GM21390 (cell line): ENCODE measurements around the gene VSIG10L2.
A peak's percentile ranks its signal among the peaks of the same experiment; 100 is the strongest.

Experiments used
- ATAC-seq: cut with Tn5 transposase; IDR thresholded peaks from one replicate; pipeline ENCODE4 v1.9.1; 2021; ENCODE audit not compliant: unreplicated experiment

VSIG10L2 gene

DNA sequence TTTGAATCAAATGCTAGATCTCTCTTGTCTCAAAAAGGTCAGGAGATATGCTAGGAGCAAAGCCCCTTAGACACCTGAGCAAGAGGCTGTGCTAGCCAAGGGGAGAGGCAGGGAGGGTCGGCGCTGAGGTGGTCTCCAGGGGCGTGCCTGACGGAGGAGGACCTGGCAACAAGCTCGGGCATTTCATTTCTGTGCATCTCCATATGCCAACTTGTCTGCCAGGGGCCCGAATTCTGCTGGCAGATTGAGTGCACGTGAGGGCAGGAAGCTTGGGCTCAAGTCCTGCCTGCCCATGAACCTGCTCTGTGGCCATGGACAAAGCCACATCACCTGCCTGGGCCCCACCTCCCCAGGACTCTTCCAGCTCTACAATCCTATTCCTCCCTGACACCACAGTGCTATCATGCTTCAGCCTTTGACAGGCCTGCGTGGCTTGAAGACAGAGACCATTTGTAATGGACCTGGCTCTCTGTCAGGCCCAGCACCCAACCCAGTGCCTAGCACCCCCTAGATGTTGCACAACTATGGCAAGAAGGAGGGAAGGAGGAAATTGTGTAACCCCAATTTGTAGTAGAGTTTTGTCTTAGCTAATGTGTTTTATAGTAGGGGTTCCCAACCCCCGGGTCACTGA lies 16.3 kb upstream of the VSIG10L2 start:
- ATAC-seq, result no peak

DNA sequence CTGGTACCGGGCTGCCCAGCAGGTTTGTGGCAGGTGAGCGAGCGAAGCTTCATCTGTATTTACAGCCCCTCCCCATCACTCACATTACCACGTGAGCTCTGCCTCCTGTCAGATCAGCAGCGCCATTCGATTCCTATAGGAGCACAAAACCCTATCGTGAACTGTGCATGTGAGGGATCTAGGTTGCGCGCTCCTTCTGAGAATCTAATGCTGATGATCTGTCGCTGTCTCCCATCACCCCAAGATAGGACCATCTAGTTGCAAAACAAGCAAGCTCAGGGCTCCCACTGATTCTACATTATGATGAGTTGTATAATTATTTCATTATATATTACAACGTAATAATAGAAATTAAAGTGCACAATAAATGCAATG lies 15.8 kb upstream of the VSIG10L2 start:
- no peak for ATAC-seq

DNA sequence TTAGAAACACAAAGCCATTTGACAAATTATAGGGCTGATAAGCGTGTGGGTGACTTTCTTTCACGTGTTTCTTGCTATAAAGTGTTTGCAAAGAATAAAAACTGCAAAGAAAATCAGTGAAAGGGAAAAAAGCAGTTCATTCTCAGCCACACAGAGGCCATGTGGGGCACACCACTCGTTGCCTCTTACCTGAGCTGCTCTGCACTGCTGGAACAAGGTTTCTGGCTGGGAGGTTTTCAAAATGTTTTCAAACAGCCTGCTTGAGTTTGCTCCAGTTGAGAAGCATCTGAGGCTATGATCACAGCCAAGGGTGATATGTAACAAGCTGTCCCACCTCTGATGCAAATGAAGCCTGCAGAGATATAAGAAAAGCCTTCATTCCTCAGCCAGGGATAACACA lies 14.7 kb upstream of the VSIG10L2 start:
- no peak for ATAC-seq

DNA sequence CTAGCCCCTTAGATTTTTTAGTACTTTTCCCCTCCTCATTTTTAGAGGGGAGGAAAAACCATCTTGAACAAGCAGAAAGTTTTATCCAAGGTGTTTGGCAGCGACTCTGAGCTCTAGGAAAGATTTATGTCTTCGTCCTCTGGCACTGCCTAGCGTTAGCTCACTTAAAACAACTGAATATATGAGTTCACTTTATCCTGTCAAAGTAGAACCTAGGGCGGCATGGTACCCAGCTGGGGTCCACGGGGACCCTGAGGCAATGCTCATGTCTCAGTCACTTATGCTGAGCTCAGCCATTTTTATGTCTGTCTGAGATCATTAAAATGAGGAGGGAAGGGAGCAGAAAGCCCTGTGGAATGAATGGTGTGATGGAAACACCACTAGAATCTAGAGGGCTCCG lies 14.2 kb upstream of the VSIG10L2 start:
- ATAC-seq, result no peak

DNA sequence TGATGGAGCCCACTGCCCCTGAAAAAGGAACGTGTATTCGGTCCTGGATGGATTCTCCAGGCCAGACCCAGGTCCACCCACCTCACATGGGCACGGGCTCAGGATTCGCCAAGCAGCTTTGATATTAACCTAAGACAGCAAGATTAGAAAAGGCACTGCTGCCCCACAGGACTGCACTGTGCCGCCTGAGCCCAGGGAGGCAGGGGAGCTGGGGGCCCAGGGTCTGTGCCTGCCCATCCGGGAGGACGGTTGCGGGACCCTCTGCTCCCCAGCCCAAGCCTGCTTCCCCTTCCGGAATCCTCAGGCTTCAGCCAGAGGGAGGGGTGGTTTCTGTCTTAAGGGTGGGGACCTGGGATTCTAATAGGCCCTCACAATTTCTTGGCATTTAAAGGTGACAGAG lies 13.5 kb upstream of the VSIG10L2 start:
- no peak for ATAC-seq

DNA sequence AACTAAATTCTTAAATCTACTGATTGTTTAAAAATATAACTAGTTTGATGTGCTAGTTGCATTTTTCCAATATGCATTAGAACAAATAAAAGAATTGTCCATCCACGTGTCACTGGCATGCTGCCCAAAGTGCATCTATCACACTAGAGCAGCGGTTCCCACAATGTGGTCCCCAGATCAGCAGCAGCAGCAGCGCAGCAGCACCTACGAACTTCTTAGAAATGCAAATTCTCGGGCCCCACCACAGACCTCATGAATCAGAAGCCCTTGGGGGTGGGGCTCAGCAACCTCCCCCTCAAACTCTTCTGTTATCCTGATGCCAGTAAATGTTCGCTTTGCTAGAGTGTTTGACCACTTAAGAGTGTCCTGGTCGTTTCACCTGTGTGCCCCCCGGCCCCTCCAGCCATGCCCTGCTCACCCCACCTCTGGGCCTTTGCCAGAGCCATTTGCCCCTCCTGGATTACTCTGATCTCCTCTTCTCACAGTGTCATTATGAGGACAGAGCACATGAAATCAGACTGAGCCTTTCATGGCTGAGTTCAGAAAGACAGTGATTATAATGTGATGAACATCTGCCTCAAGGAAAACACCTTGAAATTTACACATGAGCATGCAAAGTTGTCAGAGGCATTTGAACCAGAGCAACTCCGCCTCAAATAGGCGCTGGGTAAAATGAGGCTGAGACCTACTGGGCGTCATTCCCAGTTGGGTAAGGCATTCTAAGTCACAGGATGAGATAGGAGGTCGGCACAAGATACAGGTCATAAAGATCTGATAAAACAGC lies 12.6 kb upstream of the VSIG10L2 start:
- no peak for ATAC-seq

GRCh38 chr11:125934473-125934872 lies 11.4 kb upstream of the VSIG10L2 start:
- ATAC-seq, result no peak

DNA sequence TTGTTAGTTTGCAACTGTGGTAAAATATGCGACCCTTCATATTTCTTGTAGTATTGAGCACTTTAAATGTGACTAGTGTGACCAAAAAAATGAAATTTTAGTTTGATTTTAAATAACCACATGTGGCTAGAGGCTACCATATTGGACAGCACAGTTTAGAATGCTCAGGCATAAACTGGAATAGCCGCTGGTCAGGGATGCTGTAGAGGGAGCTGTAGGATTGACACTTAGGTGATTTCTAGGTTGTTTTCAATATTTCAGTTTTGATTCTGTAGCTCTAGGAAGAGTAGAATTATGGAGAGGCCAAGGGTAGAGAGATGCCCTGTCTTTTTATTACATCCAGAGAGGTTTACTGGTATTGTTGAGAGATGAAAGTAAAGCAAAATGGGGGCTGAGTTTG lies 10.8 kb upstream of the VSIG10L2 start:
- ATAC-seq, result no peak

- ATAC-seq, result no peak
Measured at GRCh38 chr11:125935618-125936199, 10.1 kb upstream of the VSIG10L2 start.

DNA sequence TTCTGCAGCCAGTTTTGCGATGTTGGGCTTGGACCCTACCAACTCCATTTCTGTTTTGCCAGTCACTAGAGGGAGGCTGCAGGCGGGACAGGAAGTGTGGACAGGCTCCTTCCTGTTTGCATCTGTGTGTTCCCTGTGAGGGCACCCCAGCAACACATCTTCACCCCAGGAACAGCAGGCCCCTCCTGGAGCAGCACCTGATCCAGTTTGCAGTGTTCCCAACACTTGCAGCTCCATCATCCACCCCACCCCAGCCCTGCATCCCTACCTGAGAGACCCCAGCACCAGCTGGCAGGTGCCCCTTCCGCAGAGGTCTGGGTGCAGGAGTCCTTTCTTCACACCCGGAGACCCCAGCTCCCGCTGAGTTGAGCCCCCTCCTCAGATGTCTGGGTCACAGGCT lies 7.4 kb upstream of the VSIG10L2 start:
- ATAC-seq, result no peak

DNA sequence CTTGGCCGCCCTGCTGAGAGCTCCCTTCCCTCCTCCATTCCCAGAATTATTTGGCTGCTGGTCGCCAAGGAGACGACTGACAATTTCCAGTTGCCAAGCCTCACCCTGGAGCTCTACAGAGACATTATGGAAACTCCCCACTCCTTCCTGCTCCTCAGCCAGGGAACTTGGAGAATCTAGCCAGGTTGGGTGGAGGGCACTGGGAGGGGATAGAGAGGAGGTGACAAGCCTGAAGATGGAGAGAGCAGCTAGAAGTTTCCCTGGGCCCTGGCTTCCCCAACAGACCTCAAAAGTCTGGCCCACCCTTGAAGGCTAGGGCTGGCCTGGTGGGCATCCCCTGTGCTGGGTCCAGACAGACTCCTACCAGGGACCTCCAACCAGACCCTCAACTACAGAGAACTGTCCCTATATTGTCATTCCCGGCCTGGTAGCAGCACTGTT lies 6.7 kb upstream of the VSIG10L2 start:
- ATAC-seq, result no peak

GRCh38 chr11:125940145-125940544 lies 5.7 kb upstream of the VSIG10L2 start:
- no peak for ATAC-seq

DNA sequence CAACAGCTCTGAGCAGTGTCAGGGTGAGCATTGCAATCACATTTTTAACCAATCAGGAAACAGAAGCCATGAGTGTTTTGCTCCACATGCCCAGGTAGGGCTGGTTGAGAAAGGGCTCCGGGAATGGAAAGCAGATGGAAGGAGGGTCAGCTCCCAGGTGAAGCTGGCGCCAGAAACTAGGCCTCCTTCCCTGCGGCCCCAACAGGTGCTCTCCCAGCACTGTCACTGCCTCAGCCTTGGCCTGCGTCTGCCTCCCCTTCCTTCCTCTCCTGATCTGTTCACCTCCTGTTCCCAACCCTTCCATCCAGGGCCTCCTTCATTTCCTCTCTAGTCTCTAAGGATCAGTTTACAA lies 4.6 kb upstream of the VSIG10L2 start:
- ATAC-seq, result no peak

- ATAC-seq, result peak; percentile 69
Measured at GRCh38 chr11:125941619-125942611, 3.9 kb upstream of the VSIG10L2 start.

DNA sequence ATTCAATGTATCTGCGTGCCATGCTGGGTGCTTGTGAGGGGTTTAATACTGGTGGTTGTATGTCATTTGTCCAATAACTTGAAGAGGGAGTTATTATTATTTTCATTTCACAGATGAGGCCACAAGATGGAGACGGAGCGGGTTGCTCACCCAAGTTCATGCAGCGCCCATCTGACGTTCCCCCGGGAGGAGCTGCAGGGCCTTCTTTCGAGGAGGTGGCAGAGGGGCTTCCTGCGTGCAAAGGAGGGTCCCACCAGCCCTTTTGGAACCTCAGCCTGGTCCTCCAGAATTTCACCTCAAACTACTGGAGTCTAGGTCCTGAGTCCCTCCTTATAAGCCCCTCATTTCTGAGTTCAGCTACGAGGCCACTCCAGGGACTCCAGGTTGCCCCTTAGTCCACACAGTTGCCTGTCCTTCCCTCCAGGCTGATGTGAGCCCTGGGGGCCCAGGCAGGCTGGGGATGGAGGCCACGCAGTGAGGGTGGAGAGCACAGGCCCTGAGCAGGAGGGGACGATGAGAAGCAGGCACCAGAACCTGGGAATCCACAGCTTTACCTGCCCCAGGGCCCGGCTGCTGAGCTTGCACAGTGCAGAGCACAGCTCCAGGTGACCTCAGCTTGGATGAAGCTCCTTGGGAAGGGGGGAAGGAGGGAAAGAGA lies 2.9 kb upstream of the VSIG10L2 start:
- ATAC-seq, result no peak

DNA sequence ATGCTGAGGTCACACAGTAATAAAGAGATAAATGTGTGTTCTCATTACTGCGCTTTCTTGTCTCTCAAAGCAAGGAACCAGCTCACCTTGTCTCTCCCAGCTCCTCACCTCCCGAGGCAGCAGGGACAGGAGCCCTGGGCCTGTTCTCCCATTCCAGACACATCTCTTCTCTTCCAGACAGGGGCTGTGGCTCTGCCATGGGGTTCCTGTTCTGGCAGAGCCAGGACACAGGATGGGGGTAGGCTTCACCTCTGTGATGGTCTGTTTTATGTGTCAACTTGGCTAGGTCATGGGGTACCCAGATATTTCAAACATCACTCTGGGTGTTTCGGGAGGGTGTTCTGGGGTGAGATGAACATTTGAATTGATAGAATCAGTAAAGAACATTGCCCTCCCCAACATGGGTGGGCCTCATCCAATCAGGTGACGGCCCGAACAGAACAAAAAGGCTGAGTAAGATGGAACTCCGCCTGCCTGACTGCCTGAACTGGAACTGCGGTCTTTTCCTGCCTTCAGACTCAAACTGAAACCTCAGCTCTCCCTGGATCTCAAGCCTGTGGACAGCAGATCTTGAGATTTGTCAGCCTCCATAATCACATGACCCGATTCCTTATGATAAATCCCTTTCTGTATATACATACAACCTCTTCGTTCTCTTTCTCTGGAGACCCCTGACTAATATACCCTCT lies 2.0 kb upstream of the VSIG10L2 start:
- ATAC-seq, result no peak

DNA sequence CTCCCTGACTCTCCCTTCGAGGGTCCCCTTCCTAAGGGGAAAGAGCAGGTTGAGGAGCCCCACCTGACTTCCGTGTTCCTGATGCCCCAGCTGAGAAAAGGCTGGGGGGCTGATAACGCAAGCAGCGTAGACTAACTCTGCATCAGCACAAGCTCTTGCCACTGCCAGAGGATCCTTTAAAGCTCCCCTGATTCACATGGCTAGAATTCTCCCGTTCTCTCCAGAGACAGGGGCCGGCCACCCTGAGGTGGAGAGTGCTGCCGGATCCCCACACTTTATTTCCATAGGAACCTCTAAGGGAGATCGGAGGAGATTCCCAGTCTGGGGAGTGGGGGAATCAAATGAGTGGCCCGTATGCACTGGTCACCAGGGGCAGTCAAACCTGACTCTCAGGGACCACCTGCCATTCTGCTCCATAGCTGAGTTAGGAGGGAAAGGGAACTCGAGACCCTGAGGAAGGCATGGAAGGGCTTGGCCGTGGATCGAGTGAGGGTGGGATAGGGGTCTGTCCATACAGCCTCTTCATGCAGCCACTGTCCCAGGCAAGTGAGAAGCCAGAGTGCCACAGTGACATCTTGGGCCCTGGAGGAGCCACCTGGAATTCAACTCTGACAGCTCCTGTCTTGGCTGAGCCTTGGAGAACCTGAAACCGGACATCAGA lies 1.4 kb upstream of the VSIG10L2 start:
- ATAC-seq, result no peak

DNA sequence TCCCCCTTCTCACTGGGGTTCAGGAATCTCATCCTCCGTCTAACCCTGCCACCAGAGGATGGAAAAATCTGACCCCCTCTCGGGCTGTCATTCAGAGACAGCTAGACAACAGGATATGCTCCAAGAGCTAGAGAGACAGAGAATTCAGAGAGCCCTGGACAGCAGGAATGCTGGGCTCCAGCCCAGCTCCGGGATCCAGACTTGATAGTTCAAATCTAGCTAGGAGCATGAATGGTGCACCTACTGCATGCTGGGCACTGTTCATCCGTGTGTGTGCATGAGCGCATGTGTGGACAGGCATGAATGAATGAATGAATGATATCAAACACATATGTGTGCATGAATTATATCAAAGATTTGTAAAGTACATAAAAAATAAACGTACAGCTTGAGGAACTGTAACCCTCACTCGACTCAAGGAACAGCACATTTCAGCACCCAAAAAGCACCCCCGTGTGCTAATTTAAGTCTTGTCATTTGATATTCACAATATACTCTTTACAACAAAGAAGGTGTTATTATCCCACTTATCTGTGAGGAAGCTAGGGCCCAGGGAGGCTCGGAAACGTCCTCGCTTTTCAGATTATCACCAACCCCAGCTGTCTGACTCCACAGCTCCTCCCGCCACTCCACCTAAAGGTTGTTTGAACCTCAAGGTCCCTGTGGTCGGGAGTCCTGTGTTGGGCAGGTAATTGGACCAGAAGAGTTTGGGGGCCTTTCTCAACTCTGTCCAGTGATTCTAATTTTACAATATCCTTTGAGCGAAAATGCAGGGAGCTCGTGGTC lies 640 bp upstream of the VSIG10L2 start:
- no peak for ATAC-seq
